T-helper 2 cell treated with Interferon-gamma antibody and Interleukin-4, amounts not matched to agents 5 μg/mL and 100 μg/mL, for 36 hours (primary cell): ENCODE results near the gene C6orf89.

Experiments used
- DNase-seq: peaks from one replicate; pipeline ENCODE4 v3.0.0; 2021; ENCODE audit warnings: low spot score
- H3K27ac Mint-ChIP-seq: one replicate; pipeline ENCODE4 v1.8.0; 2021; ENCODE audit warnings: mild to moderate bottlenecking, mixed read lengths
- H3K27me3 Mint-ChIP-seq: one replicate; pipeline ENCODE4 v1.8.0; 2021; ENCODE audit warnings: low read depth, mixed read lengths
- H3K36me3 Mint-ChIP-seq: one replicate; pipeline ENCODE4 v1.8.0; 2021; ENCODE audit warnings: low read depth, mixed read lengths
- H3K4me1 Mint-ChIP-seq: one replicate; pipeline ENCODE4 v1.8.0; 2021; ENCODE audit warnings: low read depth, mixed read lengths
- H3K4me3 Mint-ChIP-seq: one replicate; pipeline ENCODE4 v1.8.0; 2022; ENCODE audit warnings: mild to moderate bottlenecking, moderate library complexity, mixed read lengths
- H3K9me3 Mint-ChIP-seq: one replicate; pipeline ENCODE4 v1.8.0; 2021; ENCODE audit warnings: mixed read lengths

The C6orf89 gene

DNA sequence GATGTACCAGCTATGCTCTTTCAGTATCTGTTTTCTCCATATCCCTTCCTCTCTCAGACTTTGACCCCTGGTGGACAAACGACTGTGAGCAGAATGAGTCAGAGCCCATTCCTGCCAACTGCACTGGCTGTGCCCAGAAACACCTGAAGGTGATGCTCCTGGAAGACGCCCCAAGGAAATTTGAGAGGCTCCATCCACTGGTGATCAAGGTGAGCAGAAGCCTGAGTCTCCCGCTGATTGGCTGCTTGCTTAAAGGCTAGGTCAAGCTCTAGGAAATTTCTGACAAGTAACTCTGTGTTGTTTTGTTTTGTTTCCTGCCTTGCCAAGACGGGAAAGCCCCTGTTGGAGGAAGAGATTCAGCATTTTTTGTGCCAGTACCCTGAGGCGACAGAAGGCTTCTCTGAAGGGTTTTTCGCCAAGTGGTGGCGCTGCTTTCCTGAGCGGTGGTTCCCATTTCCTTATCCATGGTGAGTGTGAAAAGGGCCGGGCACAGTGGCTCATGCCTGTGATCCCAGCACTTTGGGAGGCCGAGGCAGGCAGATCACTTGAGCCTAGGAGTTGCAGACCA lies 28.6 kb downstream of the C6orf89 start:
- Mint-ChIP-seq H3K9me3 (no peaks in the 10 kb centered on the region), H3K27me3 (no peaks in the 10 kb centered on the region), H3K4me1 (peaks cover 51% of the 10 kb centered on the region), H3K4me3 (peak overlapping the region; percentile 61), H3K27ac (peak overlapping the region; percentile 94), H3K36me3 (peaks cover 54% of the 10 kb centered on the region)
- peak; percentile 32 for DNase-seq

DNA sequence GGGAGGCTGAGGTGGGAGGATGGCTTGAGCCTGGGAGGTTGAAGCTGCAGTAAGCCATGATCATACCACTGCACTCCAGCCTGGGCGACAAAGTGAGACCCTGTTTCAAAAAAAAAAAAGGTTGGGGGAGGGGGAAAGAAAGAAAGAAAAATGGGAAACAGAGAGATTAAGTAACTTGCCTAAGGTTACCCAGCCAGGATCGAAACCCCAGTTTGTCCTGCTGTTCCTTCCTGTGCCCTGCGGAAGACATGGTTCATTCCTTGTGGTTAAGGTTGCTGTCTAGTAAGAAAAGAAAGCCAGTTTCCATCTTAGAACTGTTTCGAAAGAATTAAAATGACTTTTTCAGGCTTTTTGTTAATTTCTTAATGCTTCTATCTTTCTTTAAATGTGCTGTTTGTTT lies 29.8 kb downstream of the C6orf89 start:
- H3K27ac Mint-ChIP-seq, result peak overlapping the region; percentile 32
- no peak for DNase-seq
- H3K4me3 Mint-ChIP-seq, result no peak overlapping the region
- H3K9me3 Mint-ChIP-seq, result no peaks in the 10 kb centered on the region
- no peaks in the 10 kb centered on the region for H3K27me3 Mint-ChIP-seq
- H3K4me1 Mint-ChIP-seq, result peaks cover 50% of the 10 kb centered on the region
- H3K36me3 Mint-ChIP-seq, result peaks cover 55% of the 10 kb centered on the region

DNA sequence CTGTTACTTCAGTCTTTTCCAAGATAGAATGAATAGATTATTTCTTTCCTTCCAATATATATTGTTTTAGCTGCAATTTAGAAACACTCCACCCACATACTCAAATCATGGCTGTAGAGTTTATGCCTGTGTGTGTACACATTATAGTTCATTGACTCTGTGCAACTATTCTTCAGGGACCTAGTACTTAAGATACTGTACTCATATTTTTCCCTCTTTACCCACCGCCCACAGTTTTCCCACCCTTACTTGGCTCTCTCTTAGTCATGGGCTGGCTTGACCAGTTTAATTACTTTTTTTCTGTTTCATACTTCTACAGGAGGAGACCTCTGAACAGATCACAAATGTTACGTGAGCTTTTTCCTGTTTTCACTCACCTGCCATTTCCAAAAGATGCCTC lies 30.4 kb downstream of the C6orf89 start:
- DNase-seq, result no peak
- Mint-ChIP-seq H3K27ac (peak overlapping the region; percentile 32), H3K4me3 (no peak overlapping the region), H3K9me3 (no peaks in the 10 kb centered on the region), H3K27me3 (no peaks in the 10 kb centered on the region), H3K4me1 (peaks cover 48% of the 10 kb centered on the region), H3K36me3 (peaks cover 57% of the 10 kb centered on the region)

DNA sequence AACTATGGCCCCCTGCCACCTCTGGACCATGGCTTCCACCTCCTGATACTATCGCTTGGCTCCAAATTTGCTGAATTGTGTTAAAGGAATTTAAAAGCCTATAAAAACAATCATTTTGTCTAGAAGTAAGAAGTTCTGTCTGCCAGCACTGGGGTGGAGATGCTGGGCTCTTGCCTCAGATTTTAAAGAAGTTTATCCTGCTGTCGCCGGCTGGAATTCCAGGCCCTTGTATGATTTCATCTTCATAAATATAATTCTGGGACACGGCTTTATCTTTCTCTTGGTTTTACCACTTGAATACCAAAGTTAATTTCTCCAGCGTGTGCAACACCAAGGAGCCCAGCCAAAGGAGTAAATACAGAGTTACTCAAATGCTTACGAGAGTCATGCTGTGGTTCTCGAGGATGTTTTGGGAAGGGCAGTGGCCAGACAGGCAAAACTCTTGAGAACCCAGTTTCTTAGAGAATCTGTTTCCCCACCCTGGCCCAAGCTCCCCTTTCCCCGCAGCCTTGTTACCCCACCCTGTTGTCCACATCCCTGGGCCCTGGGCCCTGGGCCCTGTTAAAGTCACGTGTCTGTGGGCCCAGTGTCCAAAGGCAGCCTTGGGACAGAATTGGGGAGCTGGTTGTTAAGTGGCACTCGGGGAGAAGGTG lies 31.9 kb downstream of the C6orf89 start:
- no peak for DNase-seq
- peaks cover 37% of the 10 kb centered on the region for H3K4me1 Mint-ChIP-seq
- H3K36me3 Mint-ChIP-seq, result peaks cover 59% of the 10 kb centered on the region
- no peak overlapping the region for H3K4me3 Mint-ChIP-seq
- H3K27me3 Mint-ChIP-seq, result no peaks in the 10 kb centered on the region
- no peaks in the 10 kb centered on the region for H3K9me3 Mint-ChIP-seq
- H3K27ac Mint-ChIP-seq, result no peak overlapping the region

DNA sequence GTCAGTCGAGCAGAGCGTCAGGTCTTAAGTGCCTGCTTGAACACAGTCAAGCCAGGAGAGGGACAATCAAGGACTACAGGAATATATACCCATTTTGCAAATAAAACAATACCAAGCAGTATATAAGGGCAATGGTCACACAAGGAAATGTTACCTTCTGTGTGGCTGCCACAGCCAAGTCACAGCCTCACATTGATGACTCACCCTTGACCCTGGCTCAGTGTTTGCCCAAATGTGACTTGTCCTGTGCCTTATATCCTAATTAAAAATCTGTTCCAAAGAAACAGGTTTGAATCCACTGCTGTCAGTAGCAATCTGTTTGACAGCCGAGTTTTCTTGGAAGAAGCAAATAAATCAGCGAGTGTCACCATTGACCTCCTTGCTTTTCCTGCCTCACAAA lies 34.3 kb downstream of the C6orf89 start:
- Mint-ChIP-seq H3K4me1 (peaks cover 33% of the 10 kb centered on the region), H3K9me3 (no peaks in the 10 kb centered on the region), H3K36me3 (peaks cover 63% of the 10 kb centered on the region), H3K27me3 (no peaks in the 10 kb centered on the region), H3K27ac (no peak overlapping the region), H3K4me3 (no peak overlapping the region)
- no peak for DNase-seq

DNA sequence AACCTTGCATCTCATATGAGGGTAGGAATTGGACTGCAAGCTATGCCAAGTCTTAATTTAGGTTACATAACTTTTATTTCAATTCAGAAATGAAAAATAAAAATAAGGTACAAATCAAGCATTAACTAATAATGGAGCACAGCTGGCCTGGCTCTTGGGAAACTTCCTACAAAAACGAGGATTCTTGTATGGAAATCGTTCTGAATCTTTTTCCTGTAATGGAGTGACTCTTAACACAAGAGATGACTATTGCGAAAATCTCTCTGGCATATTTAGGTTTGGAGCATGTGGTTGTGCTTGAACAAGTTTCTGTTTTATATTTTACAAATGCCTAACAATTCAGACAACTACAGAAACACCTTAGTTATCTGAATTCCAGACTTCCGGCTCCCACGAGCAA lies 34.8 kb downstream of the C6orf89 start:
- Mint-ChIP-seq H3K27me3 (no peaks in the 10 kb centered on the region), H3K36me3 (peaks cover 62% of the 10 kb centered on the region), H3K9me3 (no peaks in the 10 kb centered on the region), H3K27ac (no peak overlapping the region), H3K4me1 (peaks cover 33% of the 10 kb centered on the region), H3K4me3 (no peak overlapping the region)
- DNase-seq, result no peak

DNA sequence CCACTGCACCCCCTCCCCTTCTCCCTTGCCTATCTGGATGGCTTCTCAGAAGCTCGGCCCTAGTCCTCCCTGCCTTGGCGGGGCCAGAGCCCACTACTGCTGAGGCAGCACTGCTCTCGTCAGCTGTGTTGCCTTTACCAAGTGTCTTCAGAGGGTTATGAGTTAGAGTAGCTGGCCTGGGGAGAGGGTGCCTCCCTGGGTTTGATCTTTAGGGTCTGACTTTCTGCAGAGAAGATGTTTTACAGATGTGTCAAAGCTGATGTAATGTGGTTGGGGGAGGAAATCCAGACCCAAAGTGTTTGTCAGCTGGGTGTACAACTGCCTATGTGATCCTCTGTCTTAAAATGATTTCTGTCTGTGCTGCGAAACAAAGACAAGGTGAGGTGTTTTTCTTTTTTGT lies 38.4 kb downstream of the C6orf89 start:
- Mint-ChIP-seq H3K9me3 (no peaks in the 10 kb centered on the region), H3K36me3 (peaks cover 48% of the 10 kb centered on the region), H3K27ac (peak overlapping the region; percentile 9), H3K4me1 (peaks cover 33% of the 10 kb centered on the region), H3K4me3 (no peak overlapping the region), H3K27me3 (no peaks in the 10 kb centered on the region)
- DNase-seq, result no peak

DNA sequence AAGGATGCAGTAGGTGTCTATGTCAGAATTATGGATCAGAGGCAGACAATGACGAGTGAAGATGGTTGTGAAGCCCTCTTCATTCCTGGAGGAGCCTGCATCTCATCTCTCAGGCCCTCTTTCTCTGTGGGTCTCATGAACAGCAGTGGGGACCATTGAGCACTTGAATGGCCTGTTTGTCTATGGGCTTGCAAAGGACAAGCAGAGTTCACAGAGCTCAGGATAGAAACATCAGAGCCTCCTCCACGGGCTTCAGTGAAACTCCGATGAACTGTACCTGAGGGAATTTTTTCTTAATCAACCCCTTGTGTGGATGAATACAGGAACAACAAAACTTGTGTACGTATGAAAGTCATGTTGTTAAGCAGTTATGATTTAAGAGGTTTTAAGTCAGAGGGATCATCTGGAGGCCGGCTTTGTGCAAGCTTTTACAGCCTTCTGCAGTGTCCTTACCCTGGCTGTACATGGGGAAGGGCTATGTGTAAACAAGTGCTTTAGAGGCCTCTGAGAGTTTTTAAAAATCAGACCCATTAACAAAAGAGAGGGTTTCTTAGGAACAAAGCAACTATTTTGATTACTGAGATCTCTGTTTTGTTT lies 39.1 kb downstream of the C6orf89 start:
- H3K27me3 Mint-ChIP-seq, result no peaks in the 10 kb centered on the region
- H3K9me3 Mint-ChIP-seq, result no peaks in the 10 kb centered on the region
- H3K4me1 Mint-ChIP-seq, result peaks cover 31% of the 10 kb centered on the region
- no peak overlapping the region for H3K4me3 Mint-ChIP-seq
- DNase-seq, result no peak
- H3K36me3 Mint-ChIP-seq, result peaks cover 43% of the 10 kb centered on the region
- no peak overlapping the region for H3K27ac Mint-ChIP-seq

DNA sequence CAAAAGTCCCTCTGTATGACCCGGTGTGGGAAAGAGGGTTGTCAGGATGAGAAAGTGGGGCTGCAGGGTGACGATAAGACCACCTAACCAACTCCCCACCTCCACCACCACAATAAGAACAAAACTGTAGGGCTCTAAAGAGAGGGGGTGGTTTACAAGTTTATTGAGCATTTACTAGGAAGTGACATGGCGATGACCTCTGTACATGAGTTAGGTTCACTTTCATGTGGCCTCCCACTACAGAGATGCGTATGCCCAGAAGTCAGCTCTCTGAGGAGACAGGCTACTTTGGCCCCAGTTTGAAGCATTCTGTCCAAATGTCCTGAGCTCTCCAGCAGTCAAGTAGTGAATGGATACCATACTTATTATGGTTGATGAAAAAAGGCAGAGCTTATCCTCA lies 40.1 kb downstream of the C6orf89 start:
- H3K9me3 Mint-ChIP-seq, result no peaks in the 10 kb centered on the region
- no peak overlapping the region for H3K4me3 Mint-ChIP-seq
- H3K36me3 Mint-ChIP-seq, result peaks cover 38% of the 10 kb centered on the region
- H3K27me3 Mint-ChIP-seq, result no peaks in the 10 kb centered on the region
- peaks cover 31% of the 10 kb centered on the region for H3K4me1 Mint-ChIP-seq
- peak overlapping the region; percentile 34 for H3K27ac Mint-ChIP-seq
- DNase-seq, result peak; percentile 24

DNA sequence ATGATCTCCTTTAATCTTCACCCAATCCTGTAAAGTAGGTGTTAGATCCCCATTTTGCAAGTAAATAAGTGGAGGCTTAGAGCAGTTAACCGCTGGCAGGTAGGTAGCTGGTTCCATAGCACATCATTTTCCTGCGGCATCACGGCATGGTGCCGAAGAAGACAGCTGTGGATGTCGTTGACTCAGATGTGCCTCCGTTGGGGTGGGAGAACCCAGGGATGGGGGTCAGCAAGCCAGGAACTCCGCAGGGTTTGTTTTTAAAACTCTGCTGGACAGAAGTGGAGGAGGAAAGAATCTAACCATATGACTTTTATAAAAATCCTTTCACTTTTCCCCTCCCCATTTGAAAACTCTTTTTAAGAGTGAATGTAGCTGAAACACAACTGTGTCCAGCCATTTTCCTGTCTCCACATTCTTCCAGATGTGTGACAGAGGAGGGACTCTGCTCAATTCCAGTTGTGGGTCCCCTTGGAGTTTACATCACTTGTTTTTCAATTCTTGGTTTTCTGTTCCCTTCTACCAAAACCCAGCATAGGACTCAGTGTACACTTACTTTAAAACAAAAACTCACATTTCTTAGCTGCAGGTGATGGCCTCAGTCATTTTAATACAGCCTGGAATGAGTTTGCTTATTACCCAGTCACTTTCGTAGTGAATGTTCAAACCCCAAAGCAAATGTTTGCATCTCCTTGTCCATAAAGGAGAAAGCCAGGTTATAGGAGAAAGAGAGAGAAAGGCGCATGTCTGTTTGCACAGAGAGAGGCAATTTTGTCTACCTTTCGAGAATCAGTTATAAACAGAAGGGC lies 41.2 kb downstream of the C6orf89 start:
- H3K27ac Mint-ChIP-seq, result no peak overlapping the region
- H3K4me1 Mint-ChIP-seq, result peaks cover 31% of the 10 kb centered on the region
- H3K36me3 Mint-ChIP-seq, result peaks cover 28% of the 10 kb centered on the region
- H3K4me3 Mint-ChIP-seq, result no peak overlapping the region
- no peak for DNase-seq
- H3K27me3 Mint-ChIP-seq, result no peaks in the 10 kb centered on the region
- H3K9me3 Mint-ChIP-seq, result no peaks in the 10 kb centered on the region

DNA sequence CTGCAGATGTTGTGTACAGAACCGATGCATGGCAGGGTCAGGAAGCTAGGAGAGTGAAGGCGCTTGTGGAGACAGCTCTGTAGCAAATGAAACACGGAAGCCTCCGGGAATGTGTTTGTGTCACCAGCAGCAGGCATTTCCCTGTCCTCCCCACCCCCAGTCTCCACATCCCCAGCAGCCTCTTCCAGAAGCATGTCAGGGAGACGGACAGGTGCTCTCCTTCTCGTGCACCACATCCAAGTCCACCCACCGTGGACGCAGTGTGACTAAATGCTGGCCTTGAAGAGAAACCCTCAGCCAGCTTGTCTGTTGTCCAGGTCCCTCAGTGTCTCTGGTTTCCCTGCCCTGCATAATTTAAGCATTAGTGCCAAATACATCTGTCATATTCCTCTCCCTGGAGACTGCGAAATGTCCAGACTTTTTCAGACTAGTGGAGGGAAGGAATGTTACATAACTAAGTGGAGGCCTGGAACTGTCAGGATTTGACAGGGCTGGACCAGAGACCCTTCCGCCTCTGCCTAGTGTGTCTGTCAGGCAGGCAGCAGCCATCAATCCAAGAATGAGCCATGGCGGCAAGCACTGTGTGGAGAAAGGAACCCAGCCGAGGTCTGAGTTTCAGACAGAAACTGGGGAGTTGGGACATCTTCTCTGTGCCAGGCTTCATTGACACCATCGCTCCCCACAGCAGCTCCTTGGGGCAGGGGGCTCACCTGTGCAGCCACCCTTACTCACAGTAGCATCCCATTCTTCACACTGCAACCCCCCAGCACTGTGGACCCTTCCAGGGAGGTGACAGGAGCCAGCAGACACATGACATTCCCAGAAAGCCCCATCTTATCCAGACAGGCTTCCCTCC lies 42.2 kb downstream of the C6orf89 start:
- H3K27ac Mint-ChIP-seq, result no peak overlapping the region
- no peak overlapping the region for H3K4me3 Mint-ChIP-seq
- peaks cover 26% of the 10 kb centered on the region for H3K4me1 Mint-ChIP-seq
- H3K36me3 Mint-ChIP-seq, result peaks cover 23% of the 10 kb centered on the region
- H3K9me3 Mint-ChIP-seq, result no peaks in the 10 kb centered on the region
- H3K27me3 Mint-ChIP-seq, result no peaks in the 10 kb centered on the region
- no peak for DNase-seq

DNA sequence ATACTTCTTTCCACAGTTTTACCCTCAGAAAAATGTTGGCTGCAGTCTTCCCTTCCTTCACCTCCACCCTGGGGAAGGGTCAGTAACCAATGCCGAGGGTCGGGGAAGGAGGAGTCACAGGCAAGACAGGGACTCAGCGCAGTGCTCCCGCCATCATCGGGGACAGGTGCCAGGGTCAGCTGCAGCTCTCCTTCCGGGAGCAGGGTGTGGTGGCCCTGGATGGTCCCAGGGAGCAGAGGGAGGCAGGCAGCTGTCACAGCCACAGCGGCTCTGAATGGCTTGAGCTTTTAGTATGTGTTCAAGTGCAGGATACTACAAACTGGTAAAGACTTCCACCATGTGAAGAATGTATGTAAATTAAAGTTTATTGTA lies 42.8 kb downstream of the C6orf89 start:
- Mint-ChIP-seq H3K27me3 (no peaks in the 10 kb centered on the region), H3K36me3 (peaks cover 20% of the 10 kb centered on the region), H3K27ac (no peak overlapping the region), H3K4me1 (peaks cover 23% of the 10 kb centered on the region), H3K9me3 (no peaks in the 10 kb centered on the region), H3K4me3 (no peak overlapping the region)
- no peak for DNase-seq

DNA sequence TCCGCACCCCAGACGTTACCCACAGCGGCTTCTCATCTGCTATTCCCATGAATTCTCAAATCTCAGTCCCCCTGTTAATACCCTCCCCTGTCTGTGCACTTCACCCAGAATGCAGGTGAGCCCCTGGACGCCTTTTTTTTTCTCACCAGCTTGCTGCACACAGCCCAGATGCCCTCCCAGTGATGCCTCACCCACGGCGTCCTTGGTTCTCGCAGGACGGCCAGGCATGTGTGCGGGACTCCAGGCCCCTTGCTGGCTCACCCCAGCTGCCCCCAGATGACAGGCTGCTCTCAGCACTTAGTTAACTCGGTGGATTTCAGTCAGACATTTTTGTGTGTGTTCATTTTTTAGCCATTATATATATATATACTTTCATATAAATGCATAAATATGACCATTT lies 43.4 kb downstream of the C6orf89 start:
- no peak for DNase-seq
- Mint-ChIP-seq H3K4me3 (no peak overlapping the region), H3K4me1 (peaks cover 24% of the 10 kb centered on the region), H3K27me3 (no peaks in the 10 kb centered on the region), H3K36me3 (peaks cover 16% of the 10 kb centered on the region), H3K27ac (no peak overlapping the region), H3K9me3 (no peaks in the 10 kb centered on the region)
